ENCODE measurements around the gene TMEM45A.

DNA sequence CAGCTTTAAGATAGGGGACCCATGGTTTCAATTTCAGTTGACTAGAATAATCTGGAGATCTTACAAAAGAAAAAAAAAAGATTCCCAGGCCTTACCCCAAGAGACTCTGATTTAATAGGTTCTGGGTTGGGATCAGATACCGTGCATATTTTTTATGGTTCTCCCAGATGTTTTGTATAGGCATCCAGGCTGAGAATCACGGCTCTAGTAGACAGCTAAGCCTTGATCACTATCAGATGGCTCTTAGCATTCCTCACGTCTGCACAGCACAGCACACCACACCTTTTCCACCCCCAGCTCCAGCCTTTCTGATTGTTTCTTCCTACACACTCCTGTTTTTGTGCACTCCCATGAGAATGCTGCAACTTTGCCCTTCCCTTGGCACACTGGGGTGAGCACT, 40.8 kb downstream of the TMEM45A start:
- TF ChIP-seq POLR2A (IDR thresholded peaks at IDR 0.05; ENCODE audit: low read length), result no peak
- TF ChIP-seq GATA1 (IDR thresholded peaks at IDR 0.05; ENCODE audit: low read depth, low read length), result no peak
